ENCODE data around the gene USP10. TPM values are rescaled to one million over a fixed set of nuclear protein-coding genes. Genes with fewer than 3 reads are reported as not detected.

The USP10 gene
- total and polyA plus RNA-seq, 5 experiments from 2014 or later = 61.3 to 89.8 (median 80.7) TPM

GRCh38 chr16:84675884-84676283, 23.9 kb upstream of the USP10 start:
- DNase-seq = no peak

DNA sequence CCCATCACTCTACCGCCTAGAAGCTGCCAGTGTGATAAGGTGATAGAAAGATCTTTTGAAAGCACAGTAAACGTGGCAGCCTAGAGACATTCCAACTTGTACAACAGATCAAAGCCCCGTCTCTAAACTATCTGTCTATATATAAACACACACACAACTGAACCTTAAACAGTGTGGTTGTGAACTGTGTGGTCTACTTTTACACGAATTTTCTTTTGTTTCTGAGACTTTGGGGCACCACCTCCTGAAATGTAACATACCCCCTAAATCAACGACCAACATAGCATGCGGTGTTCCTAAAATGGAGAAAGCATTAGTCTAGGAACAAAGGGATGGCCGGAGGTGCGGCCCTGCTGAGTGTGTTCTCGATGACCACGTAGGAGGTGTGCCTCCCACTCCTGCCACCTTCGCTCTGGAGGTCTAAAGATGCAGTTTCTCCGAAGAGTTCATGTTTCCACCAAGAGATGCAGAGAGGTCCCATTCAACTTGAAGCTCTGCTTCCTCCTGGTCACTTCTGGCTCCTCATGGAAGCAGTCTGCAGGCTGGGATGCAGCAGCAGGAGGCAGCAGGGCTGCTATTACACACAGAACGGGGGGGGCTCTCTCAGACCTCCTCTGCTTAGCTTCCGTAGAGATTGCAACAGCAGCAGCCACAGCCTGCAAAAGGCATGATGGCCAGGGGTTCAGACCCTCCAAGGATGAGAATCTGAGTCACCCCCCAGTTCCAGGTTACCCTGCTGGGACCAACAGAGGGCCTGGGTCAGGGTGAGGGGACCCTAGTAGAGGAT, 22.6 kb upstream of the USP10 start:
- H3K4me1 Mint-ChIP-seq = peaks cover 1 to 6% (median 4%) of the 10 kb centered on the region in 4 donors
- no peak overlapping the region for H3K27ac Mint-ChIP-seq
- H3K36me3 Mint-ChIP-seq = no peaks in the 10 kb centered on the region
- peaks cover 0 to 8% (median 4%) of the 10 kb centered on the region in 5 donors for H3K27me3 Mint-ChIP-seq
- POLR2A ChIA-PET = interaction anchor here (0.6 kb wide), 1 partner anchor 316 kb away, joined by 3 read pairs; no protein-coding TSS in a partner anchor
- ATAC-seq = no peak
- no peaks in the 10 kb centered on the region for H3K9me3 Mint-ChIP-seq
- DNase-seq = no peak
- no peak overlapping the region for H3K4me3 Mint-ChIP-seq

More at GRCh38 chr16:84675884-84676283, 23.9 kb upstream of the USP10 start:
- peaks cover 0 to 8% (median 3%) of the 10 kb centered on the region in 5 donors for H3K27me3 Mint-ChIP-seq
- H3K27ac Mint-ChIP-seq = peak overlapping the region in 1 of 10 donors; percentile 9
- H3K36me3 Mint-ChIP-seq = no peaks in the 10 kb centered on the region
- no peak overlapping the region for H3K4me3 Mint-ChIP-seq
- H3K4me1 Mint-ChIP-seq = peaks cover 5 to 11% (median 7%) of the 10 kb centered on the region in 4 donors
- no peak for ATAC-seq
- no peaks in the 10 kb centered on the region for H3K9me3 Mint-ChIP-seq
- POLR2A ChIA-PET = no interaction called here

GRCh38 chr16:84677849-84678248, 22.0 kb upstream of the USP10 start:
- POLR2A ChIA-PET = no interaction called here
- no peaks in the 10 kb centered on the region for H3K36me3 Mint-ChIP-seq

DNA sequence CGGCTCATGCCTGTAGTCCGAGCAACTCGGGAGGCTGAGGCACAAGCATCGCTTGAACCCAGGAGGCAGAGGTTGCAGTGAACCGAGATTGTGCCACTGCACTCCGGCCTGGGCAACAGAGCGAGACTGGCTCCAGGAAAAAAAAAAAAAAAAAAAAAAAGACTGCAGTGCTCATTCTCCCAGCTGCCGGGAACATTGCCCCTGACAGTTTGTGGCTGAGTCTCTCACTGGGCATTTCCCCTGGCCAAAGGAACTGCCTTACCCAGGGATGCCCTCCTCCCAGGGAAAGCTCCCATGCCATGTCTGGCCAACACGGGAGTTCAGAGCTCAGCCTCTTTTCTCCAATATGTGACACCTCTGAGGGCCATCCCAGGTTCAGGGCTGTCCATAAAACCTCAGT, 21.3 kb upstream of the USP10 start:
- POLR2A ChIA-PET = interaction anchor here (0.7 kb wide), 1 partner anchor 15 kb away, joined by 3 read pairs; no protein-coding TSS in a partner anchor
- no peaks in the 10 kb centered on the region for H3K9me3 Mint-ChIP-seq
- H3K36me3 Mint-ChIP-seq = no peaks in the 10 kb centered on the region
- peaks cover 0 to 5% (median 0%) of the 10 kb centered on the region in 4 donors for H3K4me1 Mint-ChIP-seq
- H3K4me3 Mint-ChIP-seq = no peak overlapping the region
- ATAC-seq (no peak), DNase-seq (no peak)
- H3K27ac Mint-ChIP-seq = no peak overlapping the region
- peaks cover 0 to 8% (median 4%) of the 10 kb centered on the region in 5 donors for H3K27me3 Mint-ChIP-seq

More at GRCh38 chr16:84677849-84678248, 22.0 kb upstream of the USP10 start:
- ATAC-seq (no peak), DNase-seq (no peak)
- Mint-ChIP-seq H3K9me3 (no peaks in the 10 kb centered on the region), H3K4me3 (no peak overlapping the region), H3K27me3 (peaks cover 0 to 8% (median 4%) of the 10 kb centered on the region in 5 donors), H3K4me1 (peaks cover 0 to 5% (median under 1%) of the 10 kb centered on the region in 4 donors), H3K27ac (peak overlapping the region in 1 of 10 donors; percentile 71)

DNA sequence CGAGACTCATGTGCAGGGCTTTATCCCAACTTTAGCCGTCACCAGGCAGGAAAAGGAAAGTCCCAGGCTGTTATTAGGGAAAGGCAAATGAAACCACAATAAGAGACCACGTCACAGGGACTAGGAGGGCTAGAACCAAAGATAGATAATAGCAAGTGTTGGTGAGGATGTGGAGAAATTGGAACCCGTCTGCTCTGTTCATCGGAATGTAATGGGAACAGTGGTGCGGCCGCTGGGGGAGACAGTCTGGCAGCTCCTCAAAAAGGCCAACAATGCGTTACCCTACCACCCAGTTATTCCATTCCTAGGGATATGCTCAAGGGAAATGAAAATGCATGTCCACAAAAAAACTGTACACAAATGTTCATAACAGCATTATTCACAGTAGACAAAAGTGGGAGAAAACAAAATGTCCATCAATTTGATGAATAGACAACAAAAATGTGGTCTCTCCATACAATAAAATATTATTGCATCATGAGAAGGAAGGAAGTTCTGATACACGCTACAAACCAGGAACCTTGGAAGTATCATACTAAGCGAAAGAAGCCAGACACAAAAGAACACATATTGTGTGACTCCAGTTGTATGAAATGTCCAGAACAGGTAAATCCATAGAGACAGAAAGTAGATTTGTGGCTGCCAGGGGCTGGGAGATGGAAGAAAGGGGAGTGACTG, 19.5 kb upstream of the USP10 start:
- H3K27me3 Mint-ChIP-seq = peaks cover 8 to 13% (median 12%) of the 10 kb centered on the region in 5 donors
- DNase-seq (no peak), ATAC-seq (no peak)
- no peak overlapping the region for H3K27ac Mint-ChIP-seq
- H3K9me3 Mint-ChIP-seq = no peaks in the 10 kb centered on the region
- peaks cover 0 to 2% (median 0%) of the 10 kb centered on the region in 4 donors for H3K4me1 Mint-ChIP-seq
- no peaks in the 10 kb centered on the region for H3K36me3 Mint-ChIP-seq
- H3K4me3 Mint-ChIP-seq = no peak overlapping the region
- POLR2A ChIA-PET = interaction anchor here (1.1 kb wide), 1 partner anchor 11 kb away, joined by 4 read pairs; no protein-coding TSS in a partner anchor

DNA sequence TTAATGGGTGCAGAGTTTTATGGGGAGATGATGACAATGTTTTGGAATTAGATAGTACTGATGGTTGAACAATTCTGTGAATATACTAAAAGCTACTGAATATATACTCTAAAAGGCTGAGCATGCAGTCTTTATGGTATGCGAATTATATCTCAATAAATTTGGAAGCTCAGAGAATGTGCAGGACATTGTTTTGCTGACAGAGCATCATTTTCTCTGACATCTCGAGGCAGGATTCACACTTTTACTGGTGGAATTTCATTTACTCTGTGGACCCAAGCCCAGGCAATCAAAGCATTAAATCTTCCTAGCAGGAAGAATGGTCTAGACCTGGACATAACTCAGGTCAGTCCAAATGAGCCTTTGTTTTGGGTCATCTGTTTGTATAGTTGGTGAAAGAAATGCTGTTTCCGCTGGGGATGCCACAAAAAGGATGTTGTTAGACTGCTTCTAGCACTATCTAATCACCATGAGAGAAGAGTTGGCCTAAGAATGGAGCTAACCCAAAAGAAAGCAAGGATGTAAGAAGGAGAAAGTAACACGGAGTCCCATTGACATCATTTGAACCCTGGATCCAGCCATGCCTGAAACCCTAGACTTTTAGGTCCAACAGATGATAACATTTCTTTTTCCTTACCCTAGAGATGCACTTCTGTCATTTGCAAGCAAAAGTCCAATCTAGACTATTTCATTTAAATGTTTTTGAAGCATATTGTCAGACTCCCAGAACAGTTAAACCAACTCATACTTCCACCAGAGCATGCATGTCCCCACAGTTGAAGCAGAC, 18.8 kb upstream of the USP10 start:
- Mint-ChIP-seq H3K27ac (no peak overlapping the region), H3K4me3 (no peak overlapping the region), H3K27me3 (peaks cover 8 to 13% (median 13%) of the 10 kb centered on the region in 5 donors), H3K4me1 (peaks cover 0 to 2% (median 0%) of the 10 kb centered on the region in 4 donors), H3K9me3 (no peaks in the 10 kb centered on the region), H3K36me3 (no peaks in the 10 kb centered on the region)
- POLR2A ChIA-PET = interaction anchor here (0.6 kb wide), 1 partner anchor 112 kb away, joined by 7 read pairs; no protein-coding TSS in a partner anchor
- DNase-seq (no peak), ATAC-seq (no peak)

DNA sequence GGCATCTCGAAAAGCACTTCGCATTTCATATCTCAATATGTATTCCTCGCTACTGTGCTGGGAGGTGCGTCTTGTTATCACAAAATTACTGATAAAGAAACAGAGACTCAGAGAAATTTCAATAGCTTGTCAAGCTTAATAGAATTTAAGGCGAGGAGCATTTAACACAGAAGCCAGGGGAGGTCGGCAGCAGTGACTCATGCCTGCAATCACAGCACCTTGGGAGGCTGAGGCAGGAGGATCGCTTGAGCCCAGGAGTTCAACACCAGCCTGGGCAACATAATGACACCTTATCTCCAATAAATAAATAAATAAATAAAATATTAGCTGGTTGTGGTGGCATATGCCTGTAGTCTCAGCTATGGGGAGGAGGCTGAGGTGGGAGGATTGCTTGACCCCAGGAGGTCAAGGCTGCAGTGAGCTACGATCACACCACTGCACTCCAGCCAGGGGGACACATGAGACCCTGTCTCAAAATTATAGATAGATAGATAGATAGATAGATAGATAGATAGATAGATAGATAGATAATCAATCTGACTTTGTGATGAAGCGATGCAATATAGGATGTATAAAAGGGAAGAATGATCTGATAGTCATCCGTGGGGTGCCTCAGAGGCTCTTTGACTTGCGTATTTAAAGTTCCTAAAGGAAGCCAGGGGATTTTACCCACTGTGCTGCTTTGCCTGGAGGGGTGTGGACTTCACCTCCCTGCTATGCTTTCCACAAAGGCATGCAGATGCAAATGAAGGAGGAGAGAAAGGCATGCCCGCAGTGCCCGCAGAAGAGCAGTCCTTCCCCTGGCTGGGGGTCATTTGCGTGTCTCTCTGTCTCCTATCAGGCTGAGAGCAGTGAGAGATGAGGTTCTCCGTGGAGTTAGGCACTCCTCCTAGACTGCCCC, 15.9 kb upstream of the USP10 start:
- Mint-ChIP-seq H3K4me1 (peaks cover 0 to 11% (median 0%) of the 10 kb centered on the region in 4 donors), H3K9me3 (no peaks in the 10 kb centered on the region), H3K4me3 (no peak overlapping the region), H3K27me3 (peaks cover 7 to 13% (median 13%) of the 10 kb centered on the region in 5 donors), H3K27ac (no peak overlapping the region), H3K36me3 (peaks cover 0 to 2% (median 0%) of the 10 kb centered on the region in 3 donors)
- POLR2A ChIA-PET = interaction anchor here (0.5 kb wide), 1 partner anchor 331 kb away, joined by 4 read pairs; no protein-coding TSS in a partner anchor
- no peak for ATAC-seq
- no peak for DNase-seq

- ATAC-seq (no peak), DNase-seq (no peak)
- Mint-ChIP-seq H3K4me1 (peaks cover 0 to 11% (median 0%) of the 10 kb centered on the region in 4 donors), H3K27ac (no peak overlapping the region), H3K4me3 (no peak overlapping the region), H3K27me3 (peaks cover 7 to 15% (median 13%) of the 10 kb centered on the region in 5 donors), H3K36me3 (peaks cover 0 to 2% (median 0%) of the 10 kb centered on the region in 3 donors), H3K9me3 (no peaks in the 10 kb centered on the region)
- POLR2A ChIA-PET = no interaction called here
Observed at GRCh38 chr16:84684592-84684965, 15.2 kb upstream of the USP10 start.

DNA sequence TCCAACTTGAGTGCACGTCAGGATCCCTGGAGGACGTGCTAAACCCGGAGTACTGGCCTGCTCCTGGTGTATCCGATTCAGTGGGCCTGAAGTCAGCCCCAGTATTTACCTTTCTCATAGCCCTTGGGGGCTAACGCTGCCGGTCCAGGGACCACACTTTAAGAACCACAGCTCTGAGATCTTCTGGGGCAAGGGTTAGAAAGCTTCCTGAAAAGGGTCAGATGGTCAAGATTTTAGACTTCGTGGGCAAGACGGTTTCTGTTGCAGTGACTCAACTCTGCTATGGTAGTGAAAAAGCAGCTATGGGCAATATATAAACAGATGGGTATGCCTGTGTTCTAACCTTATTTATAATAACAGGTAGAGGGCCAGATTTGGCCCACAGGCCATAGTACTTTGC, 14.6 kb upstream of the USP10 start:
- no peak for ATAC-seq
- Mint-ChIP-seq H3K36me3 (peaks cover 0 to 2% (median 0%) of the 10 kb centered on the region in 3 donors), H3K27ac (no peak overlapping the region), H3K9me3 (no peaks in the 10 kb centered on the region), H3K4me3 (no peak overlapping the region), H3K4me1 (peaks cover 0 to 11% (median 0%) of the 10 kb centered on the region in 4 donors), H3K27me3 (peaks cover 10 to 15% (median 11%) of the 10 kb centered on the region in 5 donors)
- POLR2A ChIA-PET = interaction anchor here (0.7 kb wide), 1 partner anchor 15 kb away, joined by 3 read pairs; no protein-coding TSS in a partner anchor
- DNase-seq = no peak

- ATAC-seq (peak in 1 of 2 donors; percentile 52), DNase-seq (no peak)
- POLR2A ChIA-PET = no interaction called here
- Mint-ChIP-seq H3K9me3 (no peaks in the 10 kb centered on the region), H3K27me3 (peaks cover 6 to 13% (median 10%) of the 10 kb centered on the region in 5 donors), H3K36me3 (peaks cover 0 to 2% (median 0%) of the 10 kb centered on the region in 3 donors), H3K27ac (no peak overlapping the region), H3K4me3 (no peak overlapping the region), H3K4me1 (peaks cover 0 to 11% (median 0%) of the 10 kb centered on the region in 4 donors)
Observed at GRCh38 chr16:84686707-84687298, 13.0 kb upstream of the USP10 start.

- POLR2A ChIA-PET = interaction anchor here (0.6 to 0.7 kb wide), 2 partner anchors 40 to 538 kb away, joined by 3 to 5 read pairs; no protein-coding TSS in a partner anchor
- H3K4me3 Mint-ChIP-seq = peak overlapping the region in 1 of 10 donors; percentile 15
- peaks cover 6 to 13% (median 10%) of the 10 kb centered on the region in 5 donors for H3K27me3 Mint-ChIP-seq
- ATAC-seq (no peak), DNase-seq (no peak)
- H3K36me3 Mint-ChIP-seq = peaks cover 0 to 2% (median 0%) of the 10 kb centered on the region in 3 donors
- H3K4me1 Mint-ChIP-seq = peaks cover 0 to 14% (median 0%) of the 10 kb centered on the region in 4 donors
- H3K27ac Mint-ChIP-seq = peak overlapping the region in 2 of 10 donors; percentile 9 to 37
- no peaks in the 10 kb centered on the region for H3K9me3 Mint-ChIP-seq
Observed at GRCh38 chr16:84687715-84688114, 12.1 kb upstream of the USP10 start.

All from naive thymus-derived CD8-positive, alpha-beta T cell (primary cell).